OCI-LY3 (cell line): Measurements from ENCODE around the gene PCDHA4.

Source experiments
- CTCF ChIP-seq: fragments of 200-600, 300-600 bp; sonication (generic); IDR thresholded peaks from 2 replicates; pipeline ENCODE4 v1.5.1; 2014; ENCODE audit warnings: antibody characterized with exemption, low read length, low read depth
- EZH2phosphoT487 ChIP-seq: fragments of 200-600 bp; shearing (Covaris generic); IDR thresholded peaks from 2 replicates; pipeline ENCODE4 v1.6.1; 2018; ENCODE audit warnings: antibody characterized with exemption, mixed run types, low read depth

- 0 out of 2 replicates have a peak, but pooled peaks have one; percentile 9 for TF ChIP-seq CTCF
- no peak for TF ChIP-seq EZH2phosphoT487
These were observed 49.2 kb downstream of the PCDHA4 start, which contains the start of gene PCDHA10 for GRCh38 chr5:140855772-140856674.
